Measurements from ENCODE around the gene DYNLT1.

GRCh38 chr6:158634695-158635426, 9.7 kb downstream of the DYNLT1 start:
- TF ChIP-seq CTCF (conservative IDR thresholded peaks at IDR 0.05; ENCODE audit: low read depth, low read length) (no peak), NFE2L2 (IDR thresholded peaks at IDR 0.05; ENCODE audit: low read depth, low read length) (no peak), POLR2A (IDR thresholded peaks at IDR 0.05; ENCODE audit: low read depth, low read length) (no peak), SMC3 (IDR thresholded peaks at IDR 0.05; ENCODE audit: low read depth, low read length) (no peak), MAFK (IDR thresholded peaks at IDR 0.05; ENCODE audit: low read depth, low read length) (no peak), CEBPB (IDR thresholded peaks at IDR 0.05; ENCODE audit: low read depth, low read length) (no peak), FOS (IDR thresholded peaks at IDR 0.05; ENCODE audit: low read depth, low read length) (no peak), RFX5 (IDR thresholded peaks at IDR 0.05; ENCODE audit: low read depth, low read length) (no peak), RAD21 (IDR thresholded peaks at IDR 0.05; ENCODE audit: low read length) (no peak)

All from IMR-90 (cell line).